Smooth muscle cell (in vitro differentiated cells): Measurements from ENCODE around the gene SMARCB1. TPM values are rescaled to one million over a fixed set of nuclear protein-coding genes. Genes with fewer than 3 reads are reported as not detected.

Experiments
- DNase-seq: peaks from one replicate; lab custom pipeline; 2025; ENCODE audit not compliant: unreplicated experiment; lab: John Stamatoyannopoulos, UW
- H2AFZ ChIP-seq: fragments of 200-600 bp; sonication (generic); 2 replicates; pipeline ENCODE4 v1.6.0; 2016; ENCODE audit warnings: antibody characterized with exemption, low read depth, mild to moderate bottlenecking
- H3F3A ChIP-seq: fragments of 200-600 bp; sonication (generic); 2 replicates; pipeline ENCODE4 v1.6.0; 2017; ENCODE audit warnings: antibody characterized with exemption, low read depth
- H3K27ac ChIP-seq: fragments of 200-600 bp; sonication (generic); 2 replicates; pipeline ENCODE4 v1.5.1; 2016; ENCODE audit warnings: low read depth, mild to moderate bottlenecking
- H3K27me3 ChIP-seq: fragments of 200-600 bp; sonication (generic); 2 replicates; pipeline ENCODE4 v1.6.1; 2016; ENCODE audit warnings: low read depth, mild to moderate bottlenecking
- H3K36me3 ChIP-seq: fragments of 200-600 bp; sonication (generic); 2 replicates; pipeline ENCODE4 v1.5.1; 2016; ENCODE audit warnings: low read depth
- H3K4me1 ChIP-seq: fragments of 200-600 bp; sonication (generic); 2 replicates; pipeline ENCODE4 v1.5.1; 2016; ENCODE audit warnings: low read depth
- H3K4me2 ChIP-seq: fragments of 200-600 bp; sonication (generic); 2 replicates; pipeline ENCODE4 v1.6.0; 2016; ENCODE audit warnings: mild to moderate bottlenecking
- H3K4me3 ChIP-seq: fragments of 200-600 bp; sonication (generic); 2 replicates; pipeline ENCODE4 v1.5.1; 2016; ENCODE audit warnings: mild to moderate bottlenecking
- H3K79me2 ChIP-seq: fragments of 200-600 bp; sonication (generic); 2 replicates; pipeline ENCODE4 v1.6.0; 2016; ENCODE audit warnings: low read depth, mild to moderate bottlenecking
- H3K9ac ChIP-seq: fragments of 200-600 bp; sonication (generic); 2 replicates; pipeline ENCODE4 v1.6.0; 2016; ENCODE audit warnings: low read depth
- H3K9me3 ChIP-seq: fragments of 200-600 bp; sonication (generic); replicated peaks from 2 replicates; pipeline ENCODE4 v1.5.1; 2016; ENCODE audit warnings: low read depth
- H4K20me1 ChIP-seq: fragments of 200-600 bp; sonication (generic); 2 replicates; pipeline ENCODE4 v1.6.0; 2016; ENCODE audit warnings: low read depth
- CTCF ChIP-seq: fragments of 200-600 bp; sonication (generic); IDR thresholded peaks from 2 replicates; pipeline ENCODE4 v1.5.1; 2017; ENCODE audit warnings: borderline replicate concordance, mild to moderate bottlenecking, antibody characterized with exemption; ENCODE audit not compliant: insufficient read depth, poor library complexity, severe bottlenecking
- WGBS: methylation state at CpG from one replicate; pipeline ENCODE4 v1.1.7; 2016; ENCODE audit warnings: low lambda C conversion rate; 5-methylcytosine and 5-hydroxymethylcytosine counted together
- polyA plus RNA-seq: library from polyadenylated mRNA; unstranded; fragments of >200 nt; fragmentation: Nextera tagmentation; extraction: Ambion mirVana; gene quantifications from 2 replicates; pipeline ENCODE4 v1.2.1, GENCODE V29; 2016
- total RNA-seq: library from RNA; depleted of rRNA; stranded (reverse); fragments of >200 nt; gene quantifications from 2 replicates; pipeline ENCODE4 v1.2.3, GENCODE V29; 2014

SMARCB1 gene
- total and polyA plus RNA-seq, 2 experiments from 2014 or later, result 65.8 to 124 TPM

- H3K27me3 ChIP-seq, result no peaks in the 10 kb centered on the region
- no peak overlapping the region for H3K27ac ChIP-seq
- no peaks in the 10 kb centered on the region for H3K4me1 ChIP-seq
- no peak overlapping the region for H3K4me2 ChIP-seq
- no peaks in the 10 kb centered on the region for H4K20me1 ChIP-seq
- H3K9me3 ChIP-seq, result no peaks in the 10 kb centered on the region
- 90% methylated on average over 4 of the region's 4 CpGs for WGBS
- peaks cover 3% of the 10 kb centered on the region for H3K36me3 ChIP-seq
- no peak overlapping the region for H3K9ac ChIP-seq
- H3K79me2 ChIP-seq, result no peaks in the 10 kb centered on the region
- no peak overlapping the region for H2AFZ ChIP-seq
- H3F3A ChIP-seq, result no peaks in the 10 kb centered on the region
- no peak for TF ChIP-seq CTCF
- no peak for DNase-seq
- H3K4me3 ChIP-seq, result no peak overlapping the region
These were observed 88.1 kb downstream of the SMARCB1 start for GRCh38 chr22:23874871-23875270.

GRCh38 chr22:23875801-23876200, 89.0 kb downstream of the SMARCB1 start:
- Histone ChIP-seq H3K27ac (no peak overlapping the region), H3K27me3 (no peaks in the 10 kb centered on the region), H3K4me1 (no peaks in the 10 kb centered on the region), H4K20me1 (no peaks in the 10 kb centered on the region), H3K36me3 (peaks cover 3% of the 10 kb centered on the region), H2AFZ (no peak overlapping the region), H3K4me2 (no peak overlapping the region), H3K4me3 (no peak overlapping the region), H3K9me3 (no peaks in the 10 kb centered on the region), H3F3A (no peaks in the 10 kb centered on the region), H3K9ac (no peak overlapping the region), H3K79me2 (no peaks in the 10 kb centered on the region)
- WGBS, result 95% methylated on average over 2 of the region's 2 CpGs
- DNase-seq, result no peak
- TF ChIP-seq CTCF, result no peak

GRCh38 chr22:23877566-23877965, 90.8 kb downstream of the SMARCB1 start:
- H3F3A ChIP-seq, result no peaks in the 10 kb centered on the region
- 95% methylated on average over 8 of the region's 8 CpGs for WGBS
- H3K4me2 ChIP-seq, result no peak overlapping the region
- H3K27ac ChIP-seq, result no peak overlapping the region
- H3K4me1 ChIP-seq, result no peaks in the 10 kb centered on the region
- DNase-seq, result no peak
- no peak overlapping the region for H3K9ac ChIP-seq
- no peaks in the 10 kb centered on the region for H3K79me2 ChIP-seq
- no peaks in the 10 kb centered on the region for H3K27me3 ChIP-seq
- H3K4me3 ChIP-seq, result no peak overlapping the region
- H4K20me1 ChIP-seq, result no peaks in the 10 kb centered on the region
- H3K36me3 ChIP-seq, result peaks cover 3% of the 10 kb centered on the region
- H3K9me3 ChIP-seq, result no peaks in the 10 kb centered on the region
- no peak for TF ChIP-seq CTCF
- H2AFZ ChIP-seq, result no peak overlapping the region

- Histone ChIP-seq H3K4me2 (no peak overlapping the region), H3K36me3 (peaks cover 3% of the 10 kb centered on the region), H3K4me1 (no peaks in the 10 kb centered on the region), H3K9me3 (no peaks in the 10 kb centered on the region), H4K20me1 (no peaks in the 10 kb centered on the region), H3K27me3 (no peaks in the 10 kb centered on the region), H3F3A (no peaks in the 10 kb centered on the region), H3K79me2 (no peaks in the 10 kb centered on the region), H3K9ac (no peak overlapping the region), H3K27ac (no peak overlapping the region), H3K4me3 (no peak overlapping the region), H2AFZ (no peak overlapping the region)
- no peak for TF ChIP-seq CTCF
- DNase-seq, result no peak
- WGBS, result 91% methylated on average over 7 of the region's 7 CpGs
These were observed 91.5 kb downstream of the SMARCB1 start for GRCh38 chr22:23878219-23878618.
